A673 (cell line): ENCODE results near the gene DAB1.

Source experiments
- EZH2 ChIP-seq: fragments of 200-600 bp; sonication (generic); IDR thresholded peaks from 2 replicates; pipeline ENCODE4 v1.6.1; 2017; ENCODE audit warnings: borderline replicate concordance, low read depth, mild to moderate bottlenecking, mixed read lengths, antibody characterized with exemption, low read length; ENCODE audit not compliant: poor library complexity, severe bottlenecking
- TF ChIP-seq, protein P1 (sequence below): fragments of 300-800, 200-600 bp; sonication (generic); conservative IDR thresholded peaks from 2 replicates; pipeline ENCODE4 v1.5.1; 2017; ENCODE audit warnings: low read depth, mild to moderate bottlenecking, antibody characterized with exemption, low read length, moderate library complexity, mixed read lengths

DNA sequence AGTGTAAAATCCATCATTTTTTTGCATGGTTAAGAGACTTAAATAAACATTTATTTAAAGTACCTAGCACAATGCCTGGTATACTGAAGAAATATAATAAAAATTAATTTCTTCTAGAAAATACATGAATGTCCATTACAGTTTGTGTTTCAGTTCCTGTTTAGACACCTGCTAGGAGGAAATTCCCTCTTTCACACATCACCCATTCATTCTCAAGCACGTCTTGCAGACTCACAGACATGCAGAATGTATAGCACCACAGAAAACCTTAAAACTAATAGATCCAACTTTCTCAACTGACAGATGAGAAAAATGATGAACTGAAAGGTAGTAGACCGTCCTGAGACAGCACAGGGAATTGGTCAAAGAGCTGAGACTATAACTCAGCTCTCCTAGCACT is 285.9 kb downstream of the DAB1 start:
- TF ChIP-seq, protein P1, sequence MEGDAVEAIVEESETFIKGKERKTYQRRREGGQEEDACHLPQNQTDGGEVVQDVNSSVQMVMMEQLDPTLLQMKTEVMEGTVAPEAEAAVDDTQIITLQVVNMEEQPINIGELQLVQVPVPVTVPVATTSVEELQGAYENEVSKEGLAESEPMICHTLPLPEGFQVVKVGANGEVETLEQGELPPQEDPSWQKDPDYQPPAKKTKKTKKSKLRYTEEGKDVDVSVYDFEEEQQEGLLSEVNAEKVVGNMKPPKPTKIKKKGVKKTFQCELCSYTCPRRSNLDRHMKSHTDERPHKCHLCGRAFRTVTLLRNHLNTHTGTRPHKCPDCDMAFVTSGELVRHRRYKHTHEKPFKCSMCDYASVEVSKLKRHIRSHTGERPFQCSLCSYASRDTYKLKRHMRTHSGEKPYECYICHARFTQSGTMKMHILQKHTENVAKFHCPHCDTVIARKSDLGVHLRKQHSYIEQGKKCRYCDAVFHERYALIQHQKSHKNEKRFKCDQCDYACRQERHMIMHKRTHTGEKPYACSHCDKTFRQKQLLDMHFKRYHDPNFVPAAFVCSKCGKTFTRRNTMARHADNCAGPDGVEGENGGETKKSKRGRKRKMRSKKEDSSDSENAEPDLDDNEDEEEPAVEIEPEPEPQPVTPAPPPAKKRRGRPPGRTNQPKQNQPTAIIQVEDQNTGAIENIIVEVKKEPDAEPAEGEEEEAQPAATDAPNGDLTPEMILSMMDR, result no peak
- no peak for TF ChIP-seq EZH2
